H1 (cell line): Measurements from ENCODE around the gene THADA. TPM values are rescaled to one million over a fixed set of nuclear protein-coding genes. Genes with fewer than 3 reads are reported as not detected.

Experiments
- ATF2 ChIP-seq: IDR thresholded peaks from 2 replicates; pipeline ENCODE4 v1.6.1; 2012; ENCODE audit warnings: low read length, inconsistent platforms
- ZNF274 ChIP-seq: IDR thresholded peaks from 2 replicates; pipeline ENCODE4 v1.7.0; 2012; ENCODE audit warnings: low read length, borderline replicate concordance; ENCODE audit errors: extremely low read depth
- polyA plus RNA-seq, 7 experiments: library from polyadenylated mRNA; depleted of rRNA in 3 of 7; stranded (reverse) in 5 of 7; unstranded in 2 of 7; fragments of >200 nt in 5 of 7; fragments of 200-250 nt in 2 of 7; gene quantifications; 1 replicate in 5 of 7; 2 replicates in 1 of 7; 4 replicates in 1 of 7; pipeline versions ENCODE4 v1.2.1 to v1.2.3, GENCODE V29; 2011 to 2013; ENCODE audit warnings: missing spikeins in 2 of 7, mixed read lengths in 2 of 7
- total RNA-seq: library from RNA; stranded (reverse); fragmentation: NEBNext Ultra II Directional; extraction: Animal tissue kit (Norgen Biotek cat#: 25700); gene quantifications from 2 replicates; pipeline ENCODE4 v1.2.1, GENCODE V29; 2021

The THADA gene
- total and polyA plus RNA-seq, 2 of the 8 experiments (the other 6 are each of a cell fraction or from before 2014, with no cell fraction given) = 22.4 to 26.8 TPM

DNA sequence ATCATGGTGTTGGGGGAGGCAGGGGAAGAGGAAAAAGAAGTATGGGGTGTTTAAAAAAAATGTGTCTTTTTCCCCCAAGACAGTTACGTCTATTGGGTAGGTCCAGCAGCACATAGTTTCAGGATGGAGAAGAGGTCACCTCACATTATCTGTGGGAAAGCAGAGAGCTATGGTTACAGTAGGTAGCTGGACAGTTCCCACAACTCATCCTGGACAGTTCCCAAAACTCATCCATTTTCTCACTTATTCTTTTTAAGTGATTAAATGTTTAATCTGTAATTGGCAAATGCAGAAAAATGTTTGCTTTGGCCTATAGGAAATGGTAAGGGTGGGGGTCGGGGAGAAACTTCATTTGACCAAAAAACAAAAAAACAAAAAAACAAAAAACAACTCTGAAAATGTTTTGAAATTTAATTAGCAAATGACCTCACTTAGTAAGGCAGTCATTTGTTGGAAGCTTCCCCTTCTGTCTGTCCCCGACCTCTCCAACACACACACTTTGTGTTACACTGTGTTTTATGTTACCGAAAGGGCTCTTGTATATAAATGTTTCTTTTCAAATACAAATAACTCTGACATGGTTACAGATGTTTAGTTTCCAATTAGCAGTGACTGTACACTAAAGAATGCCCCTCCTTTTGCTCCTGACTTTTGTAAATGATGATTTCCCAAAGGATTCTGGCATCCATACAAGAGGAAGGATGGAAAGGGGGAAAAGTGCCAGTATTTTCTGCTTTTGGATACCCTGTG is 196.1 kb downstream of the THADA start (continued):
- TF ChIP-seq ATF2 (no peak), ZNF274 (no peak)
